HG03565 (cell line): ENCODE results near the gene PRDM4.
A peak's percentile ranks its signal among the peaks of the same experiment; 100 is the strongest.
"Not testable (repeated sequence)": the region's sequence is repeated elsewhere in the genome, so short reads cannot be mapped to it uniquely, and the experiment has no call there.

Experiments used
- ATAC-seq: cut with Tn5 transposase; IDR thresholded peaks from one replicate; pipeline ENCODE4 v1.9.1; 2021; ENCODE audit warnings: mild to moderate bottlenecking, moderate library complexity; ENCODE audit not compliant: unreplicated experiment

PRDM4 gene

GRCh38 chr12:107704041-107704440 lies 56.9 kb downstream of the PRDM4 start:
- no peak for ATAC-seq

- ATAC-seq: no peak
Observed at GRCh38 chr12:107702106-107702505, 58.8 kb downstream of the PRDM4 start.

GRCh38 chr12:107695772-107696171 lies 65.2 kb downstream of the PRDM4 start:
- not testable (repeated sequence) for ATAC-seq

GRCh38 chr12:107685360-107686248 lies 75.3 kb downstream of the PRDM4 start, which contains the start of gene PWP1:
PWP1 (plus strand) TSS chr12:107685799; CDS start chr12:107685900, 101 bp downstream.
- ATAC-seq: peak; percentile 66

DNA sequence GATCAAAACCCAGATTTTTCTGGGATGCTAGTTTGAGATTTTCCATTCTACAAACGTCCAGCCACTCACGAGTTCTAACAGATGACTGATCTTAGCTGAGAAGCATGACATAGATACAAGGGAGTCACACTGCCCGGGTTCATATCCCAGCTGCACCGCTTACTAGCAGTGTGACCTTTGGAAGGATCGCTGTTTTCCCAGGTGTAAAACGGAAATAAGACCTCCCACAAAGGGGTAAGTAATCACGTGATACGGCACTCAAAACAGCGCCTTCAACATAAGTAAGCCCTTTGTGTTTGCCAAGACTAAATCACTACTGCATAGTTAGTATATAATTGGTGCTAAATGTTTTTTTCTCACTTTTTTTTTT lies 76.0 kb downstream of the PRDM4 start:
- ATAC-seq: no peak

- ATAC-seq: no peak
Observed at GRCh38 chr12:107684029-107684795, 76.7 kb downstream of the PRDM4 start.
